HepG2 (cell line): ENCODE results near the gene TMEM87B. TPM values are rescaled to one million over a fixed set of nuclear protein-coding genes. Genes with fewer than 3 reads are reported as not detected.

Experiments
- BORCS8-MEF2B ChIP-seq: sonication (generic); formaldehyde crosslinking; IDR thresholded peaks from 2 replicates; pipeline ENCODE4 v1.8.0; 2022; ENCODE audit warnings: mild to moderate bottlenecking, missing genetic modification reagents
- CAMTA2 ChIP-seq: sonication (generic); formaldehyde crosslinking; IDR thresholded peaks from 2 replicates; pipeline ENCODE4 v1.4.0; 2020; ENCODE audit warnings: mild to moderate bottlenecking, missing genetic modification reagents, borderline replicate concordance
- CHD4 ChIP-seq: fragments of 200-600 bp; sonication (generic); IDR thresholded peaks from 2 replicates; pipeline ENCODE4 v1.7.0; 2017; ENCODE audit warnings: mild to moderate bottlenecking, low read length, borderline replicate concordance
- ESRRA ChIP-seq: sonication (generic); formaldehyde crosslinking; IDR thresholded peaks from 2 replicates; pipeline ENCODE4 v1.5.1; 2020; ENCODE audit warnings: mild to moderate bottlenecking, low read depth, missing genetic modification reagents
- FOXP1 ChIP-seq, 2 experiments: fragments of 450-650 bp in 1 of 2; IDR thresholded peaks; 2 replicates each; pipeline ENCODE4 v1.6.1; 2017 to 2018; ENCODE audit warnings: antibody characterized with exemption in 1 of 2
- KDM1A ChIP-seq: IDR thresholded peaks from 2 replicates; pipeline ENCODE4 v1.6.1; 2016; ENCODE audit warnings: missing compliant biosample characterization
- KDM2A ChIP-seq: sonication (generic); formaldehyde crosslinking; IDR thresholded peaks from 2 replicates; pipeline ENCODE4 v1.4.0; 2020; ENCODE audit warnings: low read depth, missing genetic modification reagents, borderline replicate concordance
- KLF11 ChIP-seq: IDR thresholded peaks from 2 replicates; pipeline ENCODE4 v1.6.1; 2016; ENCODE audit warnings: missing compliant biosample characterization
- MXD4 ChIP-seq: IDR thresholded peaks from 2 replicates; pipeline ENCODE4 v1.6.1; 2016; ENCODE audit warnings: mild to moderate bottlenecking, missing biosample characterization, missing genetic modification reagents
- MYNN ChIP-seq: sonication (generic); formaldehyde crosslinking; IDR thresholded peaks from 2 replicates; pipeline ENCODE4 v1.4.0; 2020; ENCODE audit warnings: mild to moderate bottlenecking, low read depth, missing genetic modification reagents
- NR1H2 ChIP-seq: sonication (generic); formaldehyde crosslinking; IDR thresholded peaks from 2 replicates; pipeline ENCODE4 v1.8.1; 2022; ENCODE audit warnings: low read depth, missing genetic modification reagents, borderline replicate concordance
- PREB ChIP-seq: sonication (generic); formaldehyde crosslinking; IDR thresholded peaks from 2 replicates; pipeline ENCODE4 v1.4.0; 2020; ENCODE audit warnings: missing genetic modification reagents
- RAD21 ChIP-seq: fragments of 450-650 bp; formaldehyde crosslinking; IDR thresholded peaks from 2 replicates; pipeline ENCODE4 v1.5.0; 2020; ENCODE audit warnings: mild to moderate bottlenecking
- SP4 ChIP-seq: sonication (generic); formaldehyde crosslinking; IDR thresholded peaks from 2 replicates; pipeline ENCODE4 v1.8.1; 2023; ENCODE audit warnings: mild to moderate bottlenecking, missing genetic modification reagents
- SUZ12 ChIP-seq: fragments of 150-350 bp; IDR thresholded peaks from 2 replicates; pipeline ENCODE4 v1.6.1; 2014; ENCODE audit warnings: low read depth, low read length
- YY1 ChIP-seq: IDR thresholded peaks from 2 replicates; pipeline ENCODE4 v1.6.1; 2011; ENCODE audit warnings: low read length, low read depth, moderate library complexity, mild to moderate bottlenecking; ENCODE audit not compliant: insufficient read depth, insufficient replicate concordance
- ZBTB7B ChIP-seq: sonication (generic); formaldehyde crosslinking; IDR thresholded peaks from 2 replicates; pipeline ENCODE4 v1.4.0; 2020; ENCODE audit warnings: missing genetic modification reagents
- ZNF234 ChIP-seq: sonication (generic); formaldehyde crosslinking; conservative IDR thresholded peaks from 2 replicates; pipeline ENCODE4 v1.5.1; 2020; ENCODE audit warnings: mild to moderate bottlenecking, missing genetic modification reagents
- ZNF564 ChIP-seq: sonication (generic); formaldehyde crosslinking; IDR thresholded peaks from 2 replicates; pipeline ENCODE4 v1.8.1; 2023; ENCODE audit warnings: mild to moderate bottlenecking, missing genetic modification reagents
- ZNF891 ChIP-seq: sonication (generic); formaldehyde crosslinking; IDR thresholded peaks from 2 replicates; pipeline ENCODE4 v1.5.0; 2020; ENCODE audit warnings: mild to moderate bottlenecking, missing genetic modification reagents
- polyA plus RNA-seq, 8 experiments: library from polyadenylated mRNA; depleted of rRNA in 3 of 8; stranded (reverse) in 7 of 8; unstranded in 1 of 8; fragments of >200 nt; fragmentation: Illumina TruSeq in 4 of 8; extraction: Trizol in 4 of 8; gene quantifications; 2 replicates each; pipeline versions ENCODE4 v1.2.1 to v1.2.3, GENCODE V29; 2011 to 2016; ENCODE audit warnings: low read depth in 4 of 8, missing spikeins in 1 of 8, mixed read lengths in 1 of 8; ENCODE audit not compliant: insufficient read depth in 1 of 8
- total RNA-seq, 5 experiments: library from RNA; depleted of rRNA; stranded (reverse); fragments of >200 nt; fragmentation: Illumina TruSeq; extraction: Trizol; gene quantifications; 2 replicates each; pipeline ENCODE4 v1.2.3, GENCODE V29; 2016; ENCODE audit warnings: low read depth in 1 of 5
- TF ChIP-seq, protein P1 (sequence below): sonication (generic); formaldehyde crosslinking; IDR thresholded peaks from 2 replicates; pipeline ENCODE4 v1.4.0; 2020; ENCODE audit warnings: missing genetic modification reagents, borderline replicate concordance
- TF ChIP-seq, protein P2 (sequence below): sonication (generic); formaldehyde crosslinking; IDR thresholded peaks from 2 replicates; pipeline ENCODE4 v1.9.0; 2022; ENCODE audit warnings: missing genetic modification reagents, mild to moderate bottlenecking, borderline replicate concordance

TMEM87B gene
- total and polyA plus RNA-seq, 2 of the 13 experiments (the other 11 are each of a cell fraction or from before 2014, with no cell fraction given), result 15.1 to 16.2 TPM

- TF ChIP-seq, protein P1, sequence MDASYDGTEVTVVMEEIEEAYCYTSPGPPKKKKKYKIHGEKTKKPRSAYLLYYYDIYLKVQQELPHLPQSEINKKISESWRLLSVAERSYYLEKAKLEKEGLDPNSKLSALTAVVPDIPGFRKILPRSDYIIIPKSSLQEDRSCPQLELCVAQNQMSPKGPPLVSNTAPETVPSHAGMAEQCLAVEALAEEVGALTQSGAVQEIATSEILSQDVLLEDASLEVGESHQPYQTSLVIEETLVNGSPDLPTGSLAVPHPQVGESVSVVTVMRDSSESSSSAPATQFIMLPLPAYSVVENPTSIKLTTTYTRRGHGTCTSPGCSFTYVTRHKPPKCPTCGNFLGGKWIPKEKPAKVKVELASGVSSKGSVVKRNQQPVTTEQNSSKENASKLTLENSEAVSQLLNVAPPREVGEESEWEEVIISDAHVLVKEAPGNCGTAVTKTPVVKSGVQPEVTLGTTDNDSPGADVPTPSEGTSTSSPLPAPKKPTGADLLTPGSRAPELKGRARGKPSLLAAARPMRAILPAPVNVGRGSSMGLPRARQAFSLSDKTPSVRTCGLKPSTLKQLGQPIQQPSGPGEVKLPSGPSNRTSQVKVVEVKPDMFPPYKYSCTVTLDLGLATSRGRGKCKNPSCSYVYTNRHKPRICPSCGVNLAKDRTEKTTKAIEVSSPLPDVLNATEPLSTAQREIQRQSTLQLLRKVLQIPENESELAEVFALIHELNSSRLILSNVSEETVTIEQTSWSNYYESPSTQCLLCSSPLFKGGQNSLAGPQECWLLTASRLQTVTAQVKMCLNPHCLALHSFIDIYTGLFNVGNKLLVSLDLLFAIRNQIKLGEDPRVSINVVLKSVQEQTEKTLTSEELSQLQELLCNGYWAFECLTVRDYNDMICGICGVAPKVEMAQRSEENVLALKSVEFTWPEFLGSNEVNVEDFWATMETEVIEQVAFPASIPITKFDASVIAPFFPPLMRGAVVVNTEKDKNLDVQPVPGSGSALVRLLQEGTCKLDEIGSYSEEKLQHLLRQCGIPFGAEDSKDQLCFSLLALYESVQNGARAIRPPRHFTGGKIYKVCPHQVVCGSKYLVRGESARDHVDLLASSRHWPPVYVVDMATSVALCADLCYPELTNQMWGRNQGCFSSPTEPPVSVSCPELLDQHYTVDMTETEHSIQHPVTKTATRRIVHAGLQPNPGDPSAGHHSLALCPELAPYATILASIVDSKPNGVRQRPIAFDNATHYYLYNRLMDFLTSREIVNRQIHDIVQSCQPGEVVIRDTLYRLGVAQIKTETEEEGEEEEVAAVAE, result no peak
- TF ChIP-seq MXD4 (CRISPR knock-in tag), result no peak
- peak; percentile 55 for TF ChIP-seq YY1
- TF ChIP-seq MYNN (CRISPR knock-in tag), result no peak
- no peak for TF ChIP-seq ESRRA (CRISPR knock-in tag)
- peak; percentile 4; the same call in 1 of the 2 replicates for TF ChIP-seq KDM2A (CRISPR knock-in tag)
- TF ChIP-seq CHD4, result no peak
- TF ChIP-seq ZBTB7B, result no peak; the same call in 1 of the 2 replicates
- no peak for TF ChIP-seq ZNF564 (CRISPR knock-in tag)
- no peak for TF ChIP-seq FOXP1 (IDR thresholded peaks at IDR 0.05)
- no peak for TF ChIP-seq FOXP1 (CRISPR knock-in tag; IDR thresholded peaks at IDR 0.05)
- TF ChIP-seq, protein P2, sequence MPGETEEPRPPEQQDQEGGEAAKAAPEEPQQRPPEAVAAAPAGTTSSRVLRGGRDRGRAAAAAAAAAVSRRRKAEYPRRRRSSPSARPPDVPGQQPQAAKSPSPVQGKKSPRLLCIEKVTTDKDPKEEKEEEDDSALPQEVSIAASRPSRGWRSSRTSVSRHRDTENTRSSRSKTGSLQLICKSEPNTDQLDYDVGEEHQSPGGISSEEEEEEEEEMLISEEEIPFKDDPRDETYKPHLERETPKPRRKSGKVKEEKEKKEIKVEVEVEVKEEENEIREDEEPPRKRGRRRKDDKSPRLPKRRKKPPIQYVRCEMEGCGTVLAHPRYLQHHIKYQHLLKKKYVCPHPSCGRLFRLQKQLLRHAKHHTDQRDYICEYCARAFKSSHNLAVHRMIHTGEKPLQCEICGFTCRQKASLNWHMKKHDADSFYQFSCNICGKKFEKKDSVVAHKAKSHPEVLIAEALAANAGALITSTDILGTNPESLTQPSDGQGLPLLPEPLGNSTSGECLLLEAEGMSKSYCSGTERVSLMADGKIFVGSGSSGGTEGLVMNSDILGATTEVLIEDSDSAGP (CRISPR knock-in tag), result peak; percentile 94; the same call in 1 of the 2 replicates
- 0 out of 2 replicates have a peak, but pooled peaks have one; percentile 37 for TF ChIP-seq ZNF891 (CRISPR knock-in tag)
- no peak; the same call in 1 of the 2 replicates for TF ChIP-seq NR1H2 (CRISPR knock-in tag)
- no peak for TF ChIP-seq CAMTA2
- TF ChIP-seq KDM1A (CRISPR knock-in tag), result no peak
- TF ChIP-seq ZNF234 (CRISPR knock-in tag), result no peak
- no peak for TF ChIP-seq SUZ12
- TF ChIP-seq BORCS8-MEF2B (CRISPR knock-in tag), result no peak
- no peak for TF ChIP-seq KLF11
- TF ChIP-seq SP4 (CRISPR knock-in tag), result 0 out of 2 replicates have a peak, but pooled peaks have one; percentile 25
- no peak for TF ChIP-seq PREB (CRISPR knock-in tag)
- TF ChIP-seq RAD21 (CRISPR knock-in tag), result peak; percentile 23; the same call in 1 of the 2 replicates
Observed at GRCh38 chr2:112138159-112139032, 83.3 kb downstream of the TMEM87B start, which contains the start of gene FBLN7 (continued).
